GM21447 (cell line): ENCODE measurements around the gene RNF225.
"Not testable (repeated sequence)": the region's sequence is repeated elsewhere in the genome, so short reads cannot be mapped to it uniquely, and the experiment has no call there.

ENCODE experiments used
- ATAC-seq: cut with Tn5 transposase; IDR thresholded peaks from one replicate; pipeline ENCODE4 v1.9.1; 2021; ENCODE audit not compliant: unreplicated experiment

RNF225 gene

GRCh38 chr19:58361900-58362271 is 33.6 kb upstream of the RNF225 start:
- ATAC-seq, result no peak

DNA sequence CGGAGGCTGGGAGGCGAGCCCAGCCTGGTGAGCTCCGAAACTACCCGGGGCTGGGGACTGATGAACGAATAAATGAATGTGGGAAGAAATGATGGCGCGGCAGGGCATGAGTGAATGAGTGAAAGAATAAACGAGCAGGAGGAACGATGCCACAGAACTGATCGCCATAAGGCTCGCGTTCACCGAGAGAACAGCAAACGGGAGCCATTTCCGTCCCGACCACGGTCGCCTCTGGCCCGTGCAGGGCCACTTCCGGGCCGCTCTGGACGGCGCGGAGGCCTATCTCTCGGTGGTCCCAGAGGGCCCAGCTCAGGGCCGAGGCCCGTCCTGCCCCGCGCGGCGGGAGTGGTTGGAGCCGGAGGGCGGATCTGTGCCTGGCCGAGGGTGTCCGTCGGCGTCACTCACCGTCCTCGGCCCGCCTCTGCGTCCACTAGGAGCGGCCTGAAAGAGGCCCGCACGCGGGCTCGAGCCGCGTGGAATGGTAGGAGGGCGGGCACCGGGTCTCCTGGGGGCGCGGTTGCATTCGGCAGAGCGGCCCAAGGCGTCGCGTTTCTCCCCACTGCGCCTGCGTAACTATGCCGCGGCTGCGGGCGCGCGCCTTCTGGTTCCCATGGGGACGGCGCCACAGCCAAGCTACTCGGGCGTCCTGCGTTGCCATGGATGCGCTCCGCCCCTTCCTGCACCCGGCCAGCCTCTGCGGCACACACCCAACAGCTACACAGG is 33.0 kb upstream of the RNF225 start, which contains the start of gene ZNF497:
ZNF497 (minus strand) TSS at position 480 of the 723 bp plus-strand sequence. CDS start 5,116 bp downstream, outside the sequence.
- ATAC-seq, result peak; percentile 83

- no peak for ATAC-seq
These were observed 31.3 kb upstream of the RNF225 start for GRCh38 chr19:58364146-58364545.

GRCh38 chr19:58366585-58367430 is 28.6 kb upstream of the RNF225 start:
- no peak for ATAC-seq

GRCh38 chr19:58367698-58368454 is 27.6 kb upstream of the RNF225 start:
- ATAC-seq, result no peak

DNA sequence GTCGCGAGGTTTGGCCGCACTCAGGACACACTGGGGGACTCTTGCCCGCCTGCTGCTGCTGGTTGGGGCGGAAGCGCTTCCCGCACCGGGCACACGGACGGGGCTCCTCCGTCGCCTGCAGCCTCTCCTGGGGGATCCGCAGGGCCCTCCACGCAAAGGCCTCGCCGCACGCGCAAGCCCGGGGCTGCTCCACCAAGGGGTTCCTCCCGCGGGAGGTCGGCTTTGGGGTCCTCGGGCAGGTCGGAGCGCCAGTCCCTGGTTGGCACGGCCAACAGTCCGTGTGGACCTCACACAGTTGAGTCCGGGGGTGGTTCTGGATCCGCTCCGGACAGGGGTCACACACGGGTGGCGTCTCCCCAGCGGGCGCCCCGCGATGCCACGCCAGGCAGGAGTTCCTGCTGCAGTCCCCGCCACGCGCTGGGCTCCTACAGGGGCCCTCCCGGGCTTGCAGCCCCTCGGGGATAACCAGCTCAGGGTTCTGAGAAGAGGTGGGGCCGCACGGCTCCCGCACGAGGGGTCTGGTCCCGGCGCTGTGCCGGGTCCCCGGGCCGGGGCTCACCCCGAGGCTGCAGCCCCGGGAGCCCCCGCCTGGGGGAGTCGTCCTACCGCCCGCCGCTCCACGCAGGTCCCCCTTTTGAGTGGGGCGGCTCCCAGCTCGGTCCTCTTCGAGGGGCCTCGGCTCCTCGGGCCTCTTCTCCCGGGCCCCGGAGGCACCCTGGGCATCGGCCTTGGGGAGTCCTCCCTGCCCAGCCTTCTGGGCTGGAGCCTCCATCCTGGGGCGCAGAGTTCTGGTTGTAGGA is 26.7 kb upstream of the RNF225 start:
- no peak for ATAC-seq

- no peak for ATAC-seq
These were observed 22.9 kb upstream of the RNF225 start for GRCh38 chr19:58372311-58373133.

GRCh38 chr19:58374200-58374599 is 21.3 kb upstream of the RNF225 start:
- ATAC-seq, result no peak

DNA sequence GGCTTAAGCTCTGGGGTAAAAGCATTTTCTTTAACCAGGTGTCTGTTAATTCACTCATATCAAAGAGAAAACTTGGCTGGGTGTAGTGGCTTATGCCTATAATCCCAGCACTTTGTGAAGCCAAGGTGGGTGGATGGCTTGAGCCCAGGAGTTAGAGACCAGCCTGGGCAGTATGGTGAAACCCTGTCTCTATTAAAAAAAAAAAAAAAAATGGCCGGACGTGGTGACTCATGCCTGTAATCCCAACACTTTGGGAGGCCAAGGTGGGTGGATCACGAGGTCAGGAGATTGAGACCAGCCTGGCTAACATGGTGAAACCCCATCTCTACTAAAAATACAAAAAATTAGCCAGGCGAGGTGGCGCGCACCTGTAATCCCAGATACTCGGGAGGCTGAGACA is 18.7 kb upstream of the RNF225 start:
- ATAC-seq, result not testable (repeated sequence)

- ATAC-seq, result no peak
These were observed 16.2 kb upstream of the RNF225 start for GRCh38 chr19:58379246-58379645.

DNA sequence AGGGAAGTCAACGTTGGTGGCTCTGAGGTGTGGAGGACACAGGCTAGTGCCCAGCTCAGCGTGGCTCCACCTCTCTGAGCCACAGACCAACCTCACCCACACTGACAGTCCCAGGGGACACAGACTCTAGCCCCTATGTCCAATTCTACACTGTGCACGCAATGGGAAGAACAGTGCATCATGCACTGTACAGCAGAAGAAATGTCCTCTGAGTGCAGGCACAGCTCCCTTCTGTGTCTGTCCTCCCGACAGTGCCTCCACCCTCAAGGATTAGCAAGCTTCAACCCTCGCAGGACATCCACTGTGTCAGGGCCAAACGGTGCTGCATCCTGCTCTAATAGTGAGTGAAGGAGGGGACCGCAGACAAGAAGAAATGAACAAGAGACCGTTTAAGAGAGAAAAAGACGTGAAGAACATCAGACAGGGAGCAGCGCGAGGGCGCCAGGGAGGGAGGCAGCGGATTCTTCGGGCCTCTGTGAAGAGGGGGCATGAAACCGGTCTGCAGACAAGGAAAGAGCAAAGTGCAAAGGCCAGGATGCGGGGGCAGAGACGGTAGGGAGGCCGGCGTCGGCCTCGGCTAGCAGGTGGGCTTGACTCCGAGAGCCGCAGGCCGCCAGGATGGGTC is 15.3 kb upstream of the RNF225 start:
- no peak for ATAC-seq

- ATAC-seq, result peak; percentile 84
These were observed 14.6 kb upstream of the RNF225 start, which contains the start of gene ZNF837 for GRCh38 chr19:58380662-58381459. Gene ZNF837, minus strand, starts transcription at chr19:58381030. Its CDS starts 11,698 bp downstream, at chr19:58369332.

DNA sequence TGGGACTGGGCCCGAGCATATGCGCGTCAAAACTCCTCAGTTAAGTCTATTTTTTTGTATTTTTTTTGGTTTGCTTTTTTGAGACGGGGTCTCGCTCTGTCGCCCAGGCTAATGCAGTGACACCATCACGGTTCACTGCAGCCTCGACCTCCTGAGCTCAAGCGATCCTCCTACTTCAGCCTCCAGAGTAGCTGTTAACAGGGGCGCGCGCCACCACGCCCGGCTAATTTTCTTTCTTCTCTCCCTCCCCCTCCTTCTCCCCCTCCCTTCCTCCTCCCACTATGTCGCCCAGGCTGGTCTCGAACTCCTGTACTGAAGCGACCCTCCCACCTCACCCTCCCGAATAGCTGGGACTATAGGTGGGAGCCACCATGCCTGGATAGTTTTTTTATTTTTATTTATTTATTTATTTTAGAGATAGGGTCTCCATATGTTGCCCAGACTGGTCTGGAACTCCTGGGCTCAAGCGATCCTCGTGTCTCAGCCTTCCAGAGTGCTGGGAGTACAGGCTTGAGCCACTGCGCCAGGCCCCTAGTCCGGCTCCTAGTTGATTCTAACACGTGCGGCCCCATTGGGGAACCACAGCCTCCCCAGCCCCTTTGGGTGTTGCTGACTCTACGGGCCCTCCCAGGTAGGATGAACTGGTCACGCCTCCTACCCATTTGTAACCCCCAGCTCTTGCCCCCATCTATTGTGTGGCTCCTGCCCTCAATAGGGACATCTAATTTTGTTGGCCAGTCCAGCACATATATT is 13.8 kb upstream of the RNF225 start:
- ATAC-seq, result no peak

DNA sequence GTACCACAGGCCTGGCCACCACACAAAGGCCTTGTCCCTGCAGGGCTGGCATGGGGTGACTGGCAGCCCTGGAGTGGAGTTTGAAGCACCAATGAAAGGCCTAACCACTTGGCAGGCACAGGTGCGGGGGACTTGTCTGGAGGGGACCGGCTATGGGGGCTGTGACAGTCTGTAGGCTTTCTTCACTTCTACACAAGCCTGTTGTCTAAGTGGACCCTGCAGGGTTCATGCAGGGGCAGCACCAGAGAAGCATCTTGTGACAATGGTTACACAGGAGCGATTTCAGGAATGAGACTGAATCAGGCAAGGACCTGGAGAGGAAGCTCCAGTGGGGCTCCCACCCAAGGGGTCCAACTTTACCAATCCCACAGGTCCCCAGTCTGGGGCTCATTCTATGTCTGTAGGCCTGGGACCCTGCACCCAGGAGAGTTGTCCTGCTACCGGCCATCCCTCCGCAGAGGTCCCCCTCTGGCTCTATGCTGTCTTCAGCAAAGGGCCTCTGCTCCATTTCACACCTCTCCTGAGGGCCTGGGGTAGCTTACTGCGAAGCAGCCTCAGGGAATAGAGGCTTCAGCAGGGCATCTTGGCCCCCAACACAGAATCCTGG is 12.4 kb upstream of the RNF225 start:
- ATAC-seq, result no peak

- no peak for ATAC-seq
These were observed 10.1 kb upstream of the RNF225 start for GRCh38 chr19:58385313-58385890.

- ATAC-seq, result peak; percentile 6
These were observed 9.4 kb upstream of the RNF225 start for GRCh38 chr19:58385891-58386575.
